ENCODE results near the gene IKZF2.

The IKZF2 gene

GRCh38 chr2:213101109-213101508 lies 50.3 kb downstream of the IKZF2 start:
- DNase-seq (ENCODE audit: low read depth), result no peak

- DNase-seq (ENCODE audit: low read depth), result no peak
Observed at GRCh38 chr2:213098612-213099011, 52.8 kb downstream of the IKZF2 start.

- DNase-seq (ENCODE audit: low read depth), result no peak
Observed at GRCh38 chr2:213091765-213092164, 59.6 kb downstream of the IKZF2 start.

GRCh38 chr2:213090772-213091171 lies 60.6 kb downstream of the IKZF2 start:
- DNase-seq (ENCODE audit: low read depth), result no peak

GRCh38 chr2:213089438-213089837 lies 62.0 kb downstream of the IKZF2 start:
- no peak for DNase-seq (ENCODE audit: low read depth)

- DNase-seq (ENCODE audit: low read depth), result no peak
Observed at GRCh38 chr2:213087040-213087439, 64.4 kb downstream of the IKZF2 start.

GRCh38 chr2:213086571-213086970 lies 64.8 kb downstream of the IKZF2 start:
- DNase-seq (ENCODE audit: low read depth), result no peak

- DNase-seq (ENCODE audit: low read depth), result no peak
Observed at GRCh38 chr2:213086050-213086449, 65.4 kb downstream of the IKZF2 start.

- no peak for DNase-seq (ENCODE audit: low read depth)
Observed at GRCh38 chr2:213085538-213085937, 65.9 kb downstream of the IKZF2 start.

GRCh38 chr2:213084261-213084660 lies 67.2 kb downstream of the IKZF2 start:
- no peak for DNase-seq (ENCODE audit: low read depth)

GRCh38 chr2:213080969-213081617 lies 70.3 kb downstream of the IKZF2 start:
- DNase-seq (ENCODE audit: low read depth), result no peak

GRCh38 chr2:213079756-213080155 lies 71.7 kb downstream of the IKZF2 start:
- DNase-seq (ENCODE audit: low read depth), result no peak

- no peak for DNase-seq (ENCODE audit: low read depth)
Observed at GRCh38 chr2:213078686-213079085, 72.7 kb downstream of the IKZF2 start.

- no peak for DNase-seq (ENCODE audit: low read depth)
Observed at GRCh38 chr2:213069531-213069930, 81.9 kb downstream of the IKZF2 start.

- DNase-seq (ENCODE audit: low read depth), result no peak
Observed at GRCh38 chr2:213068676-213069359, 82.6 kb downstream of the IKZF2 start.

GRCh38 chr2:213067888-213068287 lies 83.5 kb downstream of the IKZF2 start:
- DNase-seq (ENCODE audit: low read depth), result no peak

- no peak for DNase-seq (ENCODE audit: low read depth)
Observed at GRCh38 chr2:213066443-213066743, 85.0 kb downstream of the IKZF2 start.

GRCh38 chr2:213065583-213066442 lies 85.6 kb downstream of the IKZF2 start:
- no peak for DNase-seq (ENCODE audit: low read depth)

GRCh38 chr2:213064099-213064498 lies 87.3 kb downstream of the IKZF2 start:
- DNase-seq (ENCODE audit: low read depth), result no peak

- no peak for DNase-seq (ENCODE audit: low read depth)
Observed at GRCh38 chr2:213057977-213058376, 93.4 kb downstream of the IKZF2 start.

- no peak for DNase-seq (ENCODE audit: low read depth)
Observed at GRCh38 chr2:213046431-213046830, 105.0 kb downstream of the IKZF2 start.

- DNase-seq (ENCODE audit: low read depth), result no peak
Observed at GRCh38 chr2:213043566-213043965, 107.8 kb downstream of the IKZF2 start.

- no peak for DNase-seq (ENCODE audit: low read depth)
Observed at GRCh38 chr2:213042262-213042661, 109.2 kb downstream of the IKZF2 start.

Measured in stromal cell of bone marrow (primary cell).